H9 (cell line): ENCODE results near the gene DUOXA1. TPM values are rescaled to one million over a fixed set of nuclear protein-coding genes. Genes with fewer than 3 reads are reported as not detected.

Experiments used
- DNase-seq: peaks from one replicate; pipeline ENCODE4 v3.0.0-alpha.2; 2017
- H2AFZ ChIP-seq: one replicate; pipeline ENCODE4 v1.6.1; 2013; ENCODE audit warnings: mild to moderate bottlenecking, low read length, control low read depth, moderate library complexity
- H2AK5ac ChIP-seq: 2 replicates; pipeline ENCODE4 v1.6.1; 2013; ENCODE audit warnings: low read length, control low read depth, mixed read lengths; ENCODE audit not compliant: insufficient read length
- H2BK120ac ChIP-seq: one replicate; pipeline ENCODE4 v1.6.1; 2013; ENCODE audit warnings: low read depth, mild to moderate bottlenecking, low read length, control low read depth, inconsistent platforms; ENCODE audit not compliant: poor library complexity, severe bottlenecking
- H2BK12ac ChIP-seq: 2 replicates; pipeline ENCODE4 v1.6.1; 2013; ENCODE audit warnings: low read length, control low read depth, mixed read lengths, low read depth; ENCODE audit not compliant: insufficient read length
- H2BK15ac ChIP-seq: 2 replicates; pipeline ENCODE4 v1.6.1; 2013; ENCODE audit warnings: low read depth, low read length, control low read depth
- H2BK20ac ChIP-seq: one replicate; pipeline ENCODE4 v1.6.1; 2013; ENCODE audit warnings: low read depth, mild to moderate bottlenecking, low read length, control low read depth, inconsistent platforms; ENCODE audit not compliant: poor library complexity, severe bottlenecking
- H2BK5ac ChIP-seq: 2 replicates; pipeline ENCODE4 v1.6.1; 2013; ENCODE audit warnings: low read length, control low read depth, mixed read lengths; ENCODE audit not compliant: insufficient read length
- H3K14ac ChIP-seq: 2 replicates; pipeline ENCODE4 v1.6.1; 2013; ENCODE audit warnings: low read length, control low read depth; ENCODE audit not compliant: insufficient read depth
- H3K18ac ChIP-seq: 2 replicates; pipeline ENCODE4 v1.6.1; 2013; ENCODE audit warnings: low read depth, mild to moderate bottlenecking, mixed read lengths, low read length, control low read depth; ENCODE audit not compliant: insufficient read length
- H3K23ac ChIP-seq: 2 replicates; pipeline ENCODE4 v1.6.1; 2013; ENCODE audit warnings: low read length, control low read depth, mixed read lengths, low read depth; ENCODE audit not compliant: insufficient read length
- H3K23me2 ChIP-seq: 2 replicates; pipeline ENCODE4 v1.6.1; 2013; ENCODE audit warnings: low read depth, mild to moderate bottlenecking, mixed read lengths, low read length, control low read depth; ENCODE audit not compliant: insufficient read length, poor library complexity, severe bottlenecking
- H3K27ac ChIP-seq: 2 replicates; pipeline ENCODE4 v1.5.1; 2013; ENCODE audit warnings: low read length, control low read depth, mixed read lengths, low read depth; ENCODE audit not compliant: insufficient read length
- H3K27me3 ChIP-seq: 2 replicates; pipeline ENCODE4 v1.6.1; 2013; ENCODE audit warnings: low read length, control low read depth, inconsistent platforms; ENCODE audit not compliant: insufficient read depth
- H3K4ac ChIP-seq: 2 replicates; pipeline ENCODE4 v1.6.1; 2013; ENCODE audit warnings: low read depth, mild to moderate bottlenecking, control low read depth, inconsistent platforms, low read length, moderate library complexity
- H3K4me1 ChIP-seq: 2 replicates; pipeline ENCODE4 v1.6.1; 2013; ENCODE audit warnings: low read length, control low read depth, inconsistent platforms; ENCODE audit not compliant: insufficient read depth
- H3K4me2 ChIP-seq: 2 replicates; pipeline ENCODE4 v1.6.1; 2013; ENCODE audit warnings: low read length, control low read depth, mixed read lengths; ENCODE audit not compliant: insufficient read length, insufficient read depth
- H3K56ac ChIP-seq: 2 replicates; pipeline ENCODE4 v1.6.1; 2013; ENCODE audit warnings: low read depth, mild to moderate bottlenecking, mixed read lengths, low read length, control low read depth; ENCODE audit not compliant: insufficient read length
- H3K79me1 ChIP-seq: 2 replicates; pipeline ENCODE4 v1.6.1; 2013; ENCODE audit warnings: low read depth, mild to moderate bottlenecking, moderate library complexity, low read length, control low read depth, inconsistent platforms; ENCODE audit not compliant: insufficient read depth, poor library complexity, severe bottlenecking
- H3K79me2 ChIP-seq: 2 replicates; pipeline ENCODE4 v1.6.1; 2013; ENCODE audit warnings: low read length, control low read depth, inconsistent platforms; ENCODE audit not compliant: insufficient read depth
- H3K9ac ChIP-seq: 2 replicates; pipeline ENCODE4 v1.6.1; 2013; ENCODE audit warnings: low read length, control low read depth, mixed read lengths; ENCODE audit not compliant: insufficient read length; ENCODE audit errors: extremely low read depth
- H3K9me3 ChIP-seq: one replicate; pipeline ENCODE4 v1.6.1; 2013; ENCODE audit warnings: low read depth, low read length, inconsistent platforms; ENCODE audit not compliant: control insufficient read depth
- H3T11ph ChIP-seq: one replicate; pipeline ENCODE4 v1.6.1; 2013; ENCODE audit warnings: mild to moderate bottlenecking, low read length, control low read depth, inconsistent platforms
- H4K20me1 ChIP-seq: one replicate; pipeline ENCODE4 v1.6.1; 2013; ENCODE audit not compliant: control insufficient read depth, insufficient read length, insufficient read depth
- H4K5ac ChIP-seq: 2 replicates; pipeline ENCODE4 v1.6.1; 2013; ENCODE audit warnings: low read depth, mild to moderate bottlenecking, mixed read lengths, low read length, control low read depth; ENCODE audit not compliant: insufficient read length
- H4K8ac ChIP-seq: replicated peaks from 2 replicates; pipeline ENCODE4 v1.6.1; 2013; ENCODE audit warnings: low read length, control low read depth, mixed read lengths, low read depth; ENCODE audit not compliant: insufficient read length
- H4K91ac ChIP-seq: 2 replicates; pipeline ENCODE4 v1.6.1; 2013; ENCODE audit warnings: low read depth, mild to moderate bottlenecking, moderate library complexity, mixed read lengths, low read length, control low read depth; ENCODE audit not compliant: insufficient read length
- H3K27ac Mint-ChIP-seq, 3 experiments: 2 replicates in 2 of 3; 3 replicates in 1 of 3; pipeline ENCODE4 v1.8.0; 2020 to 2021; ENCODE audit warnings: mixed read lengths in 3 of 3, mild to moderate bottlenecking in 1 of 3, moderate library complexity in 1 of 3
- H3K27me3 Mint-ChIP-seq: 2 replicates; pipeline ENCODE4 v1.8.0; 2021; ENCODE audit warnings: low read depth, mild to moderate bottlenecking, moderate library complexity, mixed read lengths
- H3K36me3 Mint-ChIP-seq, 3 experiments: 2 replicates in 2 of 3; 3 replicates in 1 of 3; pipeline ENCODE4 v1.8.0; 2020 to 2021; ENCODE audit warnings: low read depth in 3 of 3, mixed read lengths in 3 of 3; ENCODE audit not compliant: insufficient read depth in 1 of 3
- H3K4me1 Mint-ChIP-seq, 2 experiments: 2 replicates each; pipeline ENCODE4 v1.8.0; 2020; ENCODE audit warnings: mixed read lengths in 2 of 2
- H3K4me3 Mint-ChIP-seq, 2 experiments: 2 replicates in 1 of 2; 3 replicates in 1 of 2; pipeline ENCODE4 v1.8.0; 2020 to 2021; ENCODE audit warnings: mild to moderate bottlenecking in 2 of 2, mixed read lengths in 2 of 2, moderate library complexity in 1 of 2
- H3K9me3 Mint-ChIP-seq, 2 experiments: 2 replicates in 1 of 2; 3 replicates in 1 of 2; pipeline ENCODE4 v1.8.0; 2020; ENCODE audit warnings: mild to moderate bottlenecking in 2 of 2, mixed read lengths in 2 of 2, moderate library complexity in 1 of 2
- CTCF ChIP-seq: fragments of 200-600 bp; sonication (generic); conservative IDR thresholded peaks from 3 replicates; pipeline ENCODE4 v1.8.0; 2021; ENCODE audit warnings: antibody characterized with exemption, mild to moderate bottlenecking
- WGBS: extraction: QIAGEN DNeasy Blood & Tissue Kit; methylation state at CpG from one replicate; pipeline ENCODE4 v1.1.7; 2013; ENCODE audit warnings: missing lambda C conversion rate, low lambda C conversion rate, mixed read lengths; ENCODE audit not compliant: insufficient read length; ENCODE audit errors: extremely low coverage; 5-methylcytosine and 5-hydroxymethylcytosine counted together
- total RNA-seq: library from RNA; stranded (reverse); gene quantifications from 2 replicates; pipeline ENCODE4 v1.2.1, GENCODE V29; 2021

The DUOXA1 gene
- total RNA-seq, 1 experiment from 2014 or later = 1.2 TPM

DNA sequence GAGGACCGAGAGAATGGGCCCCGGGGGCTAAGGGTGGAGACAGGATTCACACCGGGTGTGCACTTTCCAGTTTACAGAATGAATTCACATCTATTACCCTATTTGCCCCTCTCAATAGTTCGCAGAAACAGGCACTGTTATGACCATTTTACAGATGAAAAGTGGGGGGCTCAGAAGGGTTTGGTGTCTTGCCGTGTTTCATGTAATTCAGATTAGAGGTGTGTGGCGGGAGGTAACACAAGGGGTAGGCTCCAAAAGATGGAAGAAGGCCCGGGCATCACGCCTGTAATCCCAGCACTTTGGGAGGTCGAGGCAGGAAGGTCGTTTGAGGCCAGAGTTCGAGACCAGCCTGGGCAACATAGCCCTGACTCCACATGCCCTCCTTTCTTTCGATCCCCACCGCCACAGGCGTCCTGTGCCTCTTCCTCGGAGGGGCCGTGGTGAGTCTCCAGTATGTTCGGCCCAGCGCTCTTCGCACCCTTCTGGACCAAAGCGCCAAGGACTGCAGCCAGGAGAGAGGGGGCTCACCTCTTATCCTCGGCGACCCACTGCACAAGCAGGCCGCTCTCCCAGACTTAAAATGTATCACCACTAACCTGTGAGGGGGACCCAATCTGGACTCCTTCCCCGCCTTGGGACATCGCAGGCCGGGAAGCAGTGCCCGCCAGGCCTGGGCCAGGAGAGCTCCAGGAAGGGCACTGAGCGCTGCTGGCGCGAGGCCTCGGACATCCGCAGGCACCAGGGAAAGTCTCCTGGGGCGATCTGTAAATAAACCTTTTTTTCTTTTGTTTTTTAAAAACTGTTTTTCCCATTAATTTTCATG lies 12.2 kb downstream of the DUOXA1 start:
- peaks cover 82% of the 10 kb centered on the region for H3K27me3 Mint-ChIP-seq
- H3K18ac ChIP-seq = no peak overlapping the region
- peaks cover 54% of the 10 kb centered on the region for H3K27me3 ChIP-seq
- H3K9me3 Mint-ChIP-seq = peaks cover 6 to 13% of the 10 kb centered on the region in 2 experiments
- no peak overlapping the region for H3K56ac ChIP-seq
- H3K4me3 Mint-ChIP-seq = peak overlapping the region in 1 of 2 experiments; percentile 70; a peak in 3 of 5 replicates
- H3K23ac ChIP-seq = no peak overlapping the region
- no peak overlapping the region for H3K9ac ChIP-seq
- no peak for TF ChIP-seq CTCF
- no peak overlapping the region for H2BK20ac ChIP-seq
- H2AK5ac ChIP-seq = no peak overlapping the region
- H4K5ac ChIP-seq = no peak overlapping the region
- H3K4ac ChIP-seq = no peak overlapping the region
- H4K91ac ChIP-seq = no peak overlapping the region
- H3K23me2 ChIP-seq = peaks cover 2% of the 10 kb centered on the region
- no peak overlapping the region for H2BK120ac ChIP-seq
- H3K9me3 ChIP-seq = no peaks in the 10 kb centered on the region
- no CpG with 5 or more reads among the region's 33 CpGs for WGBS
- H3K79me2 ChIP-seq = no peaks in the 10 kb centered on the region
- H3K4me1 ChIP-seq = no peaks in the 10 kb centered on the region; the same call in 1 of the 2 replicates
- H2BK15ac ChIP-seq = no peak overlapping the region
- H3K4me1 Mint-ChIP-seq = peaks cover 15 to 30% of the 10 kb centered on the region in 2 experiments
- H4K8ac ChIP-seq = no peak overlapping the region
- no peaks in the 10 kb centered on the region; a peak in 2 of 7 replicates for H3K36me3 Mint-ChIP-seq
- peaks cover 6% of the 10 kb centered on the region for H4K20me1 ChIP-seq
- H3K27ac Mint-ChIP-seq = no peak overlapping the region
- no peak overlapping the region for H2AFZ ChIP-seq
- no peak overlapping the region for H3K14ac ChIP-seq
- H3K79me1 ChIP-seq = no peaks in the 10 kb centered on the region
- H3T11ph ChIP-seq = no peak overlapping the region
- H3K27ac ChIP-seq = no peak overlapping the region
- H3K4me2 ChIP-seq = peak overlapping the region; percentile 46
- DNase-seq = no peak
- H2BK5ac ChIP-seq = no peak overlapping the region
- H2BK12ac ChIP-seq = no peak overlapping the region
